Urinary bladder (tissue), 4 donors: Measurements from ENCODE around the gene C1QTNF3. TPM values are rescaled to one million over a fixed set of nuclear protein-coding genes. Genes with fewer than 3 reads are reported as not detected.
"Not testable (repeated sequence)": the region's sequence is repeated elsewhere in the genome, so short reads cannot be mapped to it uniquely, and the experiment has no call there.

ENCODE experiments used
- DNase-seq: peaks from one replicate; pipeline ENCODE4 v3.0.0-alpha.2; 2015; ENCODE audit errors: extremely low spot score
- H3K27ac ChIP-seq: one replicate; pipeline ENCODE4 v1.5.1; 2013; ENCODE audit warnings: low read depth, mild to moderate bottlenecking, moderate library complexity
- H3K36me3 ChIP-seq: one replicate; pipeline ENCODE4 v1.6.1; 2013; ENCODE audit warnings: mild to moderate bottlenecking, moderate library complexity; ENCODE audit not compliant: insufficient read depth
- H3K4me1 ChIP-seq: one replicate; pipeline ENCODE4 v1.6.1; 2013; ENCODE audit warnings: mild to moderate bottlenecking, moderate library complexity; ENCODE audit not compliant: insufficient read depth
- H3K4me3 ChIP-seq: one replicate; pipeline ENCODE4 v1.5.1; 2013; ENCODE audit warnings: low read depth, low read length
- WGBS: extraction: QIAGEN DNeasy Blood & Tissue Kit; methylation state at CpG from one replicate; pipeline ENCODE4 v1.1.7; 2013; 5-methylcytosine and 5-hydroxymethylcytosine counted together
- polyA plus RNA-seq: library from polyadenylated mRNA; stranded (reverse); fragments of 200-250 nt; gene quantifications from one replicate; pipeline ENCODE4 v1.2.3, GENCODE V29; 2013
- total RNA-seq: library from RNA; depleted of rRNA; stranded (reverse); fragments of >200 nt; gene quantifications from one replicate; pipeline ENCODE4 v1.2.3, GENCODE V29; 2014
- donor health status: healthy with polysubstance abuse.
- donor health status: healthy.

C1QTNF3 gene, protein sequence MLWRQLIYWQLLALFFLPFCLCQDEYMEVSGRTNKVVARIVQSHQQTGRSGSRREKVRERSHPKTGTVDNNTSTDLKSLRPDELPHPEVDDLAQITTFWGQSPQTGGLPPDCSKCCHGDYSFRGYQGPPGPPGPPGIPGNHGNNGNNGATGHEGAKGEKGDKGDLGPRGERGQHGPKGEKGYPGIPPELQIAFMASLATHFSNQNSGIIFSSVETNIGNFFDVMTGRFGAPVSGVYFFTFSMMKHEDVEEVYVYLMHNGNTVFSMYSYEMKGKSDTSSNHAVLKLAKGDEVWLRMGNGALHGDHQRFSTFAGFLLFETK
- total RNA-seq: 87.9 TPM
- polyA plus RNA-seq: 4.4 TPM

DNA sequence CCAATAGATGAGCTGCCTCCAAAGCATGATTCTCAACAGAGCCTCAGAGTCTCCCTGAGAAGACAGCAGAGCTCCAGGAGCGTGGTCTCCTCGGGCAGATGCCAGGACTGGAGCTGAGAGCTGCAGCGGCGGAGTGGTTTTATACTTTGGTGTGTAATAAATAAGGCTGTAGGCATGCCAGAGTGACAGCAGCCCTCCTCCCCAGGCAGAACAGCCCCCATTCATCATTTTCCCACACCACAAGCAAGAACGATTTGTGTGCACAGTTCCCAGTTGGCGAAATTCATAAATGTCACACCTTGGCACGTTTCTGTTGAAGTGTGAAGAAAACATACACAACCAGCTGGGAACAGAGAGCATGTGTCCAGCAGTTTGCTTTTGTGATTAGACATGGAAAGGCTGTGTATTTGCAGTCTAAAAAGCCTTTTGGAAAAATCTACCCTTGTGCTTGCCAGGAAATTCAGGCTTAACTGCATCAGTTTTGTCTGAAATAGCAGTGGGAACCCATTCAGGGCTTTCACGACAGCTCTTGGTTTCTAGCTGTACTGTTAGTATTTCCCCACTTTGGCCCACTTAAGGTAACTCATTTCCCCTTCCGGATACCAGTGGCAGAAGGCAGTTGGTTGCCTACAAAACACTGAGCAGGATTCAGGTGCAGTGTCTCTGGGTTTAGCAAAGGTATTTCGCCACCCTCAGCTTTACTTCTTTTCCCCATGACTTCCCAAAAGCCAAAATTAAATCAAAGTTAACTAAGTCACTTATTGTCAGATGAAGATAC is at the start of gene C1QTNF3:
Gene C1QTNF3, minus strand, starts transcription at position 115 of the 778 bp plus-strand sequence. Its CDS starts 88 bp downstream, at position 27.
- Histone ChIP-seq H3K4me1 (no peaks in the 10 kb centered on the region), H3K27ac (no peak within 1 kb of the TSS), H3K36me3 (no peaks in the 10 kb centered on the region), H3K4me3 (no peak within 1 kb of the TSS)
- DNase-seq: peak; percentile 57
- WGBS: 27% methylated on average over 10 of the region's 10 CpGs

DNA sequence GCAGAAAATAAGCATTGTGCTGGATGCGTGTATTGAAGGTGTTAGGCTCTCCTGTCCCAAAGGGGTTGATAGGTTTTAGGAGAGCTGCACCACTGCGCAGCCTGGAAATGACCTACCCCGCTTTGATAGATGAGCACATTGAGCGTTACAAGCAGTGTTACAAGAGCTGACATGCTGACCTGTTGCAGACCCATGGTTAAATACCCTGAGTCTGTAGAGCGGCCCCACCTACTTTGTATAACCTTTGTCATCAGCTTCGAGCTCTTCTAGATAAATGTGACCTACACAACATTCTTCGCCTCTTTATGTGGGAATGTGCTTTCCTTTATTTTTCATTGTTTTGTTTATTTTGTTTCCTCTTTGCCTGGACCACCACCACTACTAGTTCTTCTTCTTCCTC is 48.0 kb upstream of the C1QTNF3 start:
- not testable (repeated sequence) for H3K4me3 ChIP-seq, H3K27ac ChIP-seq, DNase-seq, H3K4me1 ChIP-seq, H3K36me3 ChIP-seq
- 93% methylated on average over 7 of the region's 7 CpGs for WGBS

DNA sequence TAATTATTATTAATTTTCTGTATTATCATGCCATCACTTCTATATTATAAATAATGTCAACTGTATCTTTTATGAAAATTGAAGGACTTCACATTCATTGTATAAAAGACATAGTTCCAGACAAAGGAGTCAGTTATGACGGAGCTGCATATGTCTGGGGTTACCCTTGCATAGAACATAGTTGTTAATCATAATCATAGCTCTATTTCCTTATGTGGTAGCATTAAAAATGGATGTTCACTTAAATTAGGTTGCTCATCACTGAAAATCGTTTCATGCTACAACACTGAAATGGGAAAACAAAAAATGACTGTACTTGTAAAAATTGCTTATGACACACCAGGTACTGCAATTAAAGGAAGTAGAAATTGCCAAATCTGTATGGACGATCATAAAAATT is 46.8 kb upstream of the C1QTNF3 start:
- not testable (repeated sequence) for H3K27ac ChIP-seq, H3K4me3 ChIP-seq, H3K36me3 ChIP-seq, DNase-seq, H3K4me1 ChIP-seq
- WGBS: 85% methylated on average over 2 of the region's 3 CpGs

- not testable (repeated sequence) for H3K4me3 ChIP-seq, DNase-seq, H3K27ac ChIP-seq, H3K36me3 ChIP-seq, H3K4me1 ChIP-seq
- WGBS: 65% methylated on average over 2 of the region's 3 CpGs
These were observed 44.7 kb upstream of the C1QTNF3 start for GRCh38 chr5:34087728-34088127.

DNA sequence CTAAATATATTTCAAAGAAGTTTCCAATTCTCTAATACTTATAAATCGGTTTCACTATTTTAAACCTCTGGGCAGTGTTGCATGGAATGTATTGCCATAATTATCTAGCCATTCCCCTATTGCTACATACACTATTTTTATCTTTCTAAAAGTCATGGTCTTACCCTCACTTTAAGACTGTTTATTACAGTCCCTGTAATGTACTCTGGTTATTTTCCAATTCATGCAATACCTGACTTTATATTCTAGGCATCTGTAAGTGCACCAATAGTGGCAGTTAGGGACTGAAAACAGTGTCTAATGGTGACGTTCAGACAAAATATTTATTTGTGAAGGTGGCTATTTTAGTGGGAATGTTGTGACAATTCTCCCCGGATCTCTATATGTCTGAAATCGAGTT is 40.9 kb upstream of the C1QTNF3 start:
- 34% methylated on average over 4 of the region's 4 CpGs for WGBS
- not testable (repeated sequence) for H3K4me3 ChIP-seq, H3K4me1 ChIP-seq, H3K27ac ChIP-seq, H3K36me3 ChIP-seq, DNase-seq

- WGBS: 55% methylated on average over 2 of the region's 2 CpGs
- not testable (repeated sequence) for DNase-seq, H3K27ac ChIP-seq, H3K36me3 ChIP-seq, H3K4me1 ChIP-seq, H3K4me3 ChIP-seq
These were observed 36.5 kb upstream of the C1QTNF3 start for GRCh38 chr5:34079505-34079904.

DNA sequence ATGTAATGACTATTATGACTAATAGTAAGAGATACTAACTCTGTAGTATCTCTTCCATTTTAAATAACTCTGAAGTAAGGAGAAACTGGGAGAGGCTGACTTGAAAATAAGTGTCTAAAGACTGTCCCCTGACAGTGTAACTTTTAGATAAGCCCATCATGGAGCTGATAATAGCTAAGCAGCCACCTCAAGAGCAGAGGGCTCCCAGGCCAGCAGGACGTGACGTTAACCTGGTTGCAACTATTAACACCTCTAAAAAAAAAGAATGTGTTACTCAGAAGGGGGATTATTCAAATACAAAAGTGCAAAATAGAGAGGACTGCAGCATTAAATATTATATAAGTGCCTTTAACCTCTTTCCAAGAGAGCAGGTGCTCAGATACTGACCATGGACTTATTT is 34.6 kb upstream of the C1QTNF3 start:
- 96% methylated on average over 2 of the region's 2 CpGs for WGBS
- not testable (repeated sequence) for H3K36me3 ChIP-seq

DNA sequence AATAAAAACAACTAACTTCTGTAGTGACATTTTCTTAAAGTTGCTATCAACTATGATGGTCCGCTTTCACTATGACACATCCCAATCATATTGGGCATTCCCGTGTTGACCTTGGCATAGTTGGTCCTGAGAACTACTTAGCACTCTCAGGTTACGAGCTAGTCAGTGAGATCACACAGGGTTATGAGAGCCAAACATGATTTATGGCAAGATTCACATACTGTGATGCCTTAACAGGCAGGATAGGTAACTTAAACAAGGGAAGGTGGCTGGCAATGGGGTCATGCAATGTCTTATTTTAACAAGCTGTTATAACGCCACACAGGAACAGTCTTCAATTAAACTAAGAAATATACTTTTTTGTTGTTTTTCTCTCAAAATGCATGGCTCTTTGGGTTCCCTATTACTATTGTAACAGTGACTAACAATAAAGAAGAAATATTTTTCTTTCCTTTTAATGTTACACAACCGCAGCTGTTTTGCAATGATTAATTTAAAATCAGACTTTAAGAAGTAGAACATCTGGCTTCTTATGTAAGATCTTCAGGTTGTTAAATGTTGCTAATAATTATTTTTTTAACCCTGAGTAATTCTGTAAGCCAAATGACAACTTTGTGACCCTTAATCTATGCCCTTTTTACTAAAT is 33.8 kb upstream of the C1QTNF3 start:
- not testable (repeated sequence) for DNase-seq, H3K4me3 ChIP-seq, H3K36me3 ChIP-seq, H3K4me1 ChIP-seq, H3K27ac ChIP-seq
- 81% methylated on average over 2 of the region's 5 CpGs for WGBS

More for the DNA sequence above, 34.6 kb upstream of the C1QTNF3 start:
- H3K4me3 ChIP-seq, H3K4me1 ChIP-seq, DNase-seq, H3K27ac ChIP-seq: not testable (repeated sequence)

DNA sequence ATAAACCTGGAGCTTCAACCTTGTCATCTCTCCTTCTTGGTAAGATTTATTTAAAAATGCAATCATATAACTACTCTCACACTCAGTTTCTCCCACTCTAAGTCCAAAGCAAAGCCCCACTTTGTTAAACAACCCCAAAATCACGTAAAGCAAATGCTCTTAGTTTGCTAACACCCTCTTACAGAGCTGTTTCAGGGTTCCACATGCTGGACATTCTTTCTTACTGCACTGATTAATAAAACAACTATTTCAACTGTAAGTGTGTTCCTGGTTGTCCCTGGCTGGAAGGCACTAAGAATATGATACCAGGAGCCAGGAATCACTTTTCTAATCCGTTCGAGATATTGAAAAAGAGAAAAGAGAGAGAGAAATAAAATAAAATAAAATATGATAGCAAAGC is 31.5 kb upstream of the C1QTNF3 start:
- 83% methylated on average over 3 of the region's 3 CpGs for WGBS
- H3K4me3 ChIP-seq, H3K36me3 ChIP-seq, DNase-seq, H3K27ac ChIP-seq, H3K4me1 ChIP-seq: not testable (repeated sequence)

GRCh38 chr5:34074071-34074470 is 31.1 kb upstream of the C1QTNF3 start:
- not testable (repeated sequence) for H3K36me3 ChIP-seq, H3K4me1 ChIP-seq, H3K27ac ChIP-seq, DNase-seq, H3K4me3 ChIP-seq
- 71% methylated on average over 2 of the region's 3 CpGs for WGBS

DNA sequence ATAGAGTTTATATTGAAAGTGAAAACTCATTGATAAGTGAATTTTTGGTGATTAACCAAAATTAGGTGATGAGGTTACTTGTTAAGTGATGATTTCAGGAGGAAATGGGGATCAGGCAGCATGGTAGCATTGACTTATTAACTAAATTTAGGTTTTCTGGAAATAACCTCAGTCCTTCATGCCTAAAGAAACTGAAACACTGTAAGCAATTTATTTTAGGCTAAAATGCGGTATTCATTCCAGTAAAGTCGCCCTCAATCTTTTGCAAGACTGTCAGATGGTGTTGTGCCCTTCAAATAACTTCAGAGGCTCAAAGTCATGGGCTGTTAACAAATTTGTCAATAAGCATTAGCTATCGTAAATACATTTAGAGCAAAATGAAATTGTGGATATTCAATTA is 27.6 kb upstream of the C1QTNF3 start:
- not testable (repeated sequence) for H3K36me3 ChIP-seq, H3K27ac ChIP-seq, H3K4me3 ChIP-seq, H3K4me1 ChIP-seq, DNase-seq
- WGBS: over 99% methylated on average over 3 of the region's 3 CpGs

- 97% methylated on average over 6 of the region's 6 CpGs for WGBS
- H3K36me3 ChIP-seq: no peaks in the 10 kb centered on the region
- H3K4me3 ChIP-seq: no peak overlapping the region
- H3K27ac ChIP-seq: no peak overlapping the region
- no peak for DNase-seq
- no peaks in the 10 kb centered on the region for H3K4me1 ChIP-seq
These were observed 21.6 kb upstream of the C1QTNF3 start for GRCh38 chr5:34064656-34065055.

GRCh38 chr5:34062419-34062818 is 19.4 kb upstream of the C1QTNF3 start:
- Histone ChIP-seq H3K4me1 (no peaks in the 10 kb centered on the region), H3K4me3 (no peak overlapping the region), H3K27ac (no peak overlapping the region), H3K36me3 (no peaks in the 10 kb centered on the region)
- 85% methylated on average over 3 of the region's 3 CpGs for WGBS
- no peak for DNase-seq

GRCh38 chr5:34061993-34062392 is 19.0 kb upstream of the C1QTNF3 start:
- no peak for DNase-seq
- Histone ChIP-seq H3K27ac (no peak overlapping the region), H3K36me3 (no peaks in the 10 kb centered on the region), H3K4me3 (no peak overlapping the region), H3K4me1 (no peaks in the 10 kb centered on the region)
